ENCODE results near the gene NCBP1.
"Not testable (repeated sequence)": the region's sequence is repeated elsewhere in the genome, so short reads cannot be mapped to it uniquely, and the experiment has no call there.

The NCBP1 gene

GRCh38 chr9:97632985-97633858 is at the start of gene NCBP1, which contains the start of gene TSTD2:
Gene NCBP1, plus strand, starts transcription at chr9:97633821. Its CDS starts 61 bp downstream, at chr9:97633882.
Gene TSTD2, minus strand, starts transcription at chr9:97633368. Its CDS starts 5,806 bp downstream, at chr9:97627562.
- peak; percentile 92 for DNase-seq (ENCODE audit: low read depth)

GRCh38 chr9:97584778-97585177 is 48.8 kb upstream of the NCBP1 start:
- not testable (repeated sequence) for DNase-seq (ENCODE audit: low read depth)

GRCh38 chr9:97586909-97587308 is 46.7 kb upstream of the NCBP1 start:
- not testable (repeated sequence) for DNase-seq (ENCODE audit: low read depth)

GRCh38 chr9:97591535-97591934 is 42.1 kb upstream of the NCBP1 start:
- no peak for DNase-seq (ENCODE audit: low read depth)

- DNase-seq (ENCODE audit: low read depth) = no peak
Measured at GRCh38 chr9:97592126-97592525, 41.5 kb upstream of the NCBP1 start.

- DNase-seq (ENCODE audit: low read depth) = no peak
Measured at GRCh38 chr9:97593960-97594359, 39.7 kb upstream of the NCBP1 start.

- no peak for DNase-seq (ENCODE audit: low read depth)
Measured at GRCh38 chr9:97594381-97594921, 39.2 kb upstream of the NCBP1 start.

- DNase-seq (ENCODE audit: low read depth) = no peak
Measured at GRCh38 chr9:97596906-97597305, 36.7 kb upstream of the NCBP1 start.

- DNase-seq (ENCODE audit: low read depth) = peak; percentile 31
Measured at GRCh38 chr9:97598461-97599288, 34.9 kb upstream of the NCBP1 start.

GRCh38 chr9:97599314-97599846 is 34.2 kb upstream of the NCBP1 start:
- no peak for DNase-seq (ENCODE audit: low read depth)

GRCh38 chr9:97600531-97601227 is 32.9 kb upstream of the NCBP1 start:
- DNase-seq (ENCODE audit: low read depth) = no peak

- DNase-seq (ENCODE audit: low read depth) = no peak
Measured at GRCh38 chr9:97601228-97601898, 32.3 kb upstream of the NCBP1 start.

GRCh38 chr9:97602430-97602829 is 31.2 kb upstream of the NCBP1 start:
- no peak for DNase-seq (ENCODE audit: low read depth)

GRCh38 chr9:97604901-97605645 is 28.5 kb upstream of the NCBP1 start:
- DNase-seq (ENCODE audit: low read depth) = no peak

- no peak for DNase-seq (ENCODE audit: low read depth)
Measured at GRCh38 chr9:97615439-97616072, 18.1 kb upstream of the NCBP1 start.

- DNase-seq (ENCODE audit: low read depth) = no peak
Measured at GRCh38 chr9:97617939-97618416, 15.6 kb upstream of the NCBP1 start.

GRCh38 chr9:97620063-97620462 is 13.6 kb upstream of the NCBP1 start:
- not testable (repeated sequence) for DNase-seq (ENCODE audit: low read depth)

GRCh38 chr9:97622483-97622882 is 11.1 kb upstream of the NCBP1 start:
- not testable (repeated sequence) for DNase-seq (ENCODE audit: low read depth)

- DNase-seq (ENCODE audit: low read depth) = no peak
Measured at GRCh38 chr9:97623946-97624345, 9.7 kb upstream of the NCBP1 start.

- no peak for DNase-seq (ENCODE audit: low read depth)
Measured at GRCh38 chr9:97625620-97626019, 8.0 kb upstream of the NCBP1 start.
